Natural killer cell (primary cell): Measurements from ENCODE around the gene TEAD1. TPM values are rescaled to one million over a fixed set of nuclear protein-coding genes. Genes with fewer than 3 reads are reported as not detected.

Source experiments
- ATAC-seq, 3 donors: fragments of 150-1000 bp in 2 of 3; fragments of 200-7000 bp in 1 of 3; cut with Tn5 transposase; 1 replicate in 1 of 3; 2 replicates in 2 of 3; pipeline ENCODE4 v1.10.0; 2021; ENCODE audit warnings: mild to moderate bottlenecking in 2 of 3, moderate library complexity in 2 of 3
- DNase-seq, 2 donors: peaks; one replicate each; pipeline versions ENCODE4 v3.0.0 to v3.0.0-alpha.2; 2013 to 2021; ENCODE audit warnings: mixed read lengths in 1 of 2
- H3K27ac ChIP-seq: one replicate; pipeline ENCODE4 v1.5.1; 2013; ENCODE audit warnings: mild to moderate bottlenecking, low read length
- H3K27me3 ChIP-seq: one replicate; pipeline ENCODE4 v1.6.1; 2013; ENCODE audit warnings: low read length; ENCODE audit not compliant: control insufficient read depth, insufficient read depth
- H3K36me3 ChIP-seq: one replicate; pipeline ENCODE4 v1.6.1; 2013; ENCODE audit warnings: low read length; ENCODE audit not compliant: control insufficient read depth, insufficient read depth
- H3K4me1 ChIP-seq: one replicate; pipeline ENCODE4 v1.6.1; 2013; ENCODE audit warnings: low read length; ENCODE audit not compliant: control insufficient read depth, insufficient read depth
- H3K4me3 ChIP-seq: one replicate; pipeline ENCODE4 v1.5.1; 2013; ENCODE audit warnings: low read length
- H3K9me3 ChIP-seq: one replicate; pipeline ENCODE4 v1.6.1; 2013; ENCODE audit warnings: low read length; ENCODE audit not compliant: control insufficient read depth, insufficient read depth
- H3K27ac Mint-ChIP-seq, 2 donors: one replicate each; pipeline ENCODE4 v1.8.0; 2022; ENCODE audit warnings: mild to moderate bottlenecking in 2 of 2, mixed read lengths in 2 of 2, moderate library complexity in 1 of 2
- H3K27me3 Mint-ChIP-seq, 2 donors: one replicate each; pipeline ENCODE4 v1.8.0; 2022; ENCODE audit warnings: low read depth in 2 of 2, mixed read lengths in 2 of 2
- H3K36me3 Mint-ChIP-seq: one replicate; pipeline ENCODE4 v1.8.0; 2022; ENCODE audit warnings: mixed read lengths
- H3K4me1 Mint-ChIP-seq, 2 donors: one replicate each; pipeline ENCODE4 v1.8.0; 2022; ENCODE audit warnings: mixed read lengths in 2 of 2
- H3K4me3 Mint-ChIP-seq: one replicate; pipeline ENCODE4 v1.8.0; 2022; ENCODE audit warnings: mild to moderate bottlenecking, moderate library complexity, mixed read lengths
- H3K9me3 Mint-ChIP-seq, 2 donors: one replicate each; pipeline ENCODE4 v1.8.0; 2022; ENCODE audit warnings: mixed read lengths in 2 of 2
- WGBS: methylation state at CpG from one replicate; pipeline ENCODE4 v1.1.7; 2013; ENCODE audit warnings: missing lambda C conversion rate; ENCODE audit not compliant: insufficient coverage; 5-methylcytosine and 5-hydroxymethylcytosine counted together
- intact Hi-C: fragments of 100-400 bp; cut with micrococcal nuclease; formaldehyde crosslinking; loops from one replicate; pipeline ENCODE4 v1.14.2; 2022
- total RNA-seq, 4 donors: library from RNA; stranded (reverse); fragments of 120-200 nt in 1 of 4; gene quantifications; one replicate each; pipeline versions ENCODE4 v1.2.3 to v1.2.4, GENCODE V29; 2013 to 2022
- TF ChIP-seq, protein P1 (sequence below): fragments of 200-600 bp; IDR thresholded peaks from one replicate; pipeline ENCODE4 v1.8.0; 2022; ENCODE audit warnings: antibody characterized with exemption

The TEAD1 gene
- total RNA-seq, 3 donors from 2014 or later (not counting 1 experiment from before 2014, with no cell fraction given) = not detected

GRCh38 chr11:12657981-12658380 lies 16.2 kb upstream of the TEAD1 start:
- H3K4me3 Mint-ChIP-seq = no peak overlapping the region
- Histone ChIP-seq H3K27ac (no peak overlapping the region), H3K4me1 (no peaks in the 10 kb centered on the region), H3K27me3 (no peaks in the 10 kb centered on the region), H3K9me3 (no peaks in the 10 kb centered on the region), H3K4me3 (no peak overlapping the region), H3K36me3 (no peaks in the 10 kb centered on the region)
- ATAC-seq (no peak), DNase-seq (no peak)
- TF ChIP-seq, protein P1, sequence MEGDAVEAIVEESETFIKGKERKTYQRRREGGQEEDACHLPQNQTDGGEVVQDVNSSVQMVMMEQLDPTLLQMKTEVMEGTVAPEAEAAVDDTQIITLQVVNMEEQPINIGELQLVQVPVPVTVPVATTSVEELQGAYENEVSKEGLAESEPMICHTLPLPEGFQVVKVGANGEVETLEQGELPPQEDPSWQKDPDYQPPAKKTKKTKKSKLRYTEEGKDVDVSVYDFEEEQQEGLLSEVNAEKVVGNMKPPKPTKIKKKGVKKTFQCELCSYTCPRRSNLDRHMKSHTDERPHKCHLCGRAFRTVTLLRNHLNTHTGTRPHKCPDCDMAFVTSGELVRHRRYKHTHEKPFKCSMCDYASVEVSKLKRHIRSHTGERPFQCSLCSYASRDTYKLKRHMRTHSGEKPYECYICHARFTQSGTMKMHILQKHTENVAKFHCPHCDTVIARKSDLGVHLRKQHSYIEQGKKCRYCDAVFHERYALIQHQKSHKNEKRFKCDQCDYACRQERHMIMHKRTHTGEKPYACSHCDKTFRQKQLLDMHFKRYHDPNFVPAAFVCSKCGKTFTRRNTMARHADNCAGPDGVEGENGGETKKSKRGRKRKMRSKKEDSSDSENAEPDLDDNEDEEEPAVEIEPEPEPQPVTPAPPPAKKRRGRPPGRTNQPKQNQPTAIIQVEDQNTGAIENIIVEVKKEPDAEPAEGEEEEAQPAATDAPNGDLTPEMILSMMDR = no peak
- intact Hi-C loops = no loop called here
- H3K4me1 Mint-ChIP-seq = no peaks in the 10 kb centered on the region
- no peaks in the 10 kb centered on the region for H3K36me3 Mint-ChIP-seq
- peaks cover 15 to 29% of the 10 kb centered on the region in 2 donors for H3K27me3 Mint-ChIP-seq
- H3K9me3 Mint-ChIP-seq = no peaks in the 10 kb centered on the region
- H3K27ac Mint-ChIP-seq = no peak overlapping the region
- 100% methylated on average over 2 of the region's 2 CpGs for WGBS

GRCh38 chr11:12662101-12662689 lies 12.0 kb upstream of the TEAD1 start:
- peaks cover 0 to 3% of the 10 kb centered on the region in 2 donors for H3K9me3 Mint-ChIP-seq

DNA sequence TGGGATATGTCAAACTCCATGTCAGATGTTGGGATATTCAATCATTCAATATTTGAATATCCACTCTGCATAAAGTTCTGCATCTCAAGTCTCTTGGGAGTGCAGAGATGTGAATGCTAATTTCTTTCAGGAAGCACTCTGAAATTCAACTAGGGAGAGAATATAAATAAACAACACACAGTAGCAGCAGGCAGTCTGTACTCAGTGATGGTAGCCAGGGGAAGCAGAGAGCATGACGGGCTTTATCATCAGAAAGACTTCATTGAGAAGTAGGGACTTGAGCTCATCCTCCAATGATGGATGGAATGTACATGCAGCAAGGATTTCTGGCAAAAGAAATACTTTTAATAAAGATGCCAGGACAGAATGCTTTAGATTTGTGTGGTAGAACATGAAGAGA lies 9.8 kb upstream of the TEAD1 start:
- H3K27ac ChIP-seq = no peak overlapping the region
- ATAC-seq (no peak), DNase-seq (no peak)
- no peaks in the 10 kb centered on the region for H3K36me3 ChIP-seq
- H3K4me3 ChIP-seq = no peak overlapping the region
- intact Hi-C loops = no loop called here
- Mint-ChIP-seq H3K4me3 (no peak overlapping the region), H3K9me3 (peaks cover 10 to 11% of the 10 kb centered on the region in 2 donors), H3K27ac (no peak overlapping the region), H3K27me3 (peaks cover 49 to 58% of the 10 kb centered on the region in 2 donors), H3K4me1 (no peaks in the 10 kb centered on the region), H3K36me3 (no peaks in the 10 kb centered on the region)
- H3K4me1 ChIP-seq = no peaks in the 10 kb centered on the region
- H3K27me3 ChIP-seq = peaks cover 6% of the 10 kb centered on the region
- no peaks in the 10 kb centered on the region for H3K9me3 ChIP-seq
- WGBS = 76% methylated on average over 1 of the region's 1 CpG
- TF ChIP-seq, protein P1 = no peak

More at GRCh38 chr11:12662101-12662689, 12.0 kb upstream of the TEAD1 start:
- DNase-seq = no peak
- Histone ChIP-seq H3K27ac (no peak overlapping the region), H3K27me3 (peaks cover 3% of the 10 kb centered on the region), H3K4me1 (no peaks in the 10 kb centered on the region), H3K9me3 (no peaks in the 10 kb centered on the region), H3K4me3 (no peak overlapping the region), H3K36me3 (no peaks in the 10 kb centered on the region)
- no peak overlapping the region for H3K4me3 Mint-ChIP-seq
- no peaks in the 10 kb centered on the region for H3K4me1 Mint-ChIP-seq
- WGBS = 74% methylated on average over 8 of the region's 8 CpGs
- H3K27ac Mint-ChIP-seq = no peak overlapping the region
- TF ChIP-seq, protein P1 = no peak
- intact Hi-C loops = no loop called here
- no peak for ATAC-seq
- H3K36me3 Mint-ChIP-seq = no peaks in the 10 kb centered on the region
- peaks cover 29 to 50% of the 10 kb centered on the region in 2 donors for H3K27me3 Mint-ChIP-seq

DNA sequence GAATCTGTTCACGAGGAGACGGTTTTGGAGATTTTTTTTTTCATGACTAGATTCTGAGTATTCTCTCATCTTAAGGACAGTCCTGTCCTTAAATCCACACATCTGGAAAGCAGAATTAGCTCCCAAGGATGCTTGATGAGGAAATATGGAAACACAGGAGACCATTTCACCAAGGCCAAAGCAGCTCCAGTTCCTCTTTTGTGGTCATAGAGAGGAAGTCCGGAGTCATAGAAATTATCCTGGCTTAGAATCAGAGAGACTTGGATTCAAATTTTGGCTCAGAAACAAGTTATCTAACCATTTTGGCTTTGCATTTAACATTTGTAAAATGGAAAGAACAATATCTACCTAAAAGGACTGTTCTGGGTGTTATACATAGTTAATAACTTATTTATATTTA lies 7.3 kb upstream of the TEAD1 start:
- H3K27me3 Mint-ChIP-seq = peaks cover 38 to 53% of the 10 kb centered on the region in 2 donors

More for the DNA sequence above, 7.3 kb upstream of the TEAD1 start:
- no peaks in the 10 kb centered on the region for H3K9me3 ChIP-seq
- H3K27ac Mint-ChIP-seq = no peak overlapping the region
- 89% methylated on average over 3 of the region's 3 CpGs for WGBS
- peaks cover 10 to 11% of the 10 kb centered on the region in 2 donors for H3K9me3 Mint-ChIP-seq
- H3K36me3 ChIP-seq = no peaks in the 10 kb centered on the region
- peaks cover 10% of the 10 kb centered on the region for H3K27me3 ChIP-seq
- H3K4me1 Mint-ChIP-seq = no peaks in the 10 kb centered on the region
- intact Hi-C loops = no loop called here
- peaks cover 5% of the 10 kb centered on the region for H3K36me3 Mint-ChIP-seq
- no peak overlapping the region for H3K4me3 ChIP-seq
- TF ChIP-seq, protein P1 = no peak
- H3K4me1 ChIP-seq = no peaks in the 10 kb centered on the region
- no peak overlapping the region for H3K4me3 Mint-ChIP-seq
- DNase-seq = no peak
- no peak for ATAC-seq
- no peak overlapping the region for H3K27ac ChIP-seq
